Peyer's patch (tissue), 4 donors: Measurements from ENCODE around the gene GTF3C5. TPM values are rescaled to one million over a fixed set of nuclear protein-coding genes. Genes with fewer than 3 reads are reported as not detected.

Experiments used
- DNase-seq, 3 donors: peaks; one replicate each; pipeline ENCODE4 v3.0.0-alpha.2; 2017 to 2019
- H3K27ac ChIP-seq, 4 donors: fragments of 200-600 bp; sonication (generic); one replicate each; pipeline ENCODE4 v1.5.1; 2016 to 2019
- H3K27me3 ChIP-seq, 2 donors: fragments of 200-600 bp; sonication (generic); one replicate each; pipeline ENCODE4 v1.5.1; 2019
- H3K36me3 ChIP-seq, 3 donors: fragments of 200-600 bp; sonication (generic); one replicate each; pipeline ENCODE4 v1.5.1; 2016 to 2019
- H3K4me1 ChIP-seq, 4 donors: fragments of 200-600 bp; sonication (generic); one replicate each; pipeline ENCODE4 v1.5.1; 2016 to 2019
- H3K4me3 ChIP-seq, 4 donors: fragments of 200-600 bp; sonication (generic); 1 replicate in 3 of 4; 2 replicates in 1 of 4; pipeline ENCODE4 v1.5.1; 2016 to 2019; ENCODE audit warnings: mild to moderate bottlenecking in 1 of 4
- H3K9me3 ChIP-seq, 4 donors: fragments of 200-600 bp; sonication (generic); one replicate each; pipeline ENCODE4 v1.5.1; 2016 to 2019; ENCODE audit warnings: mild to moderate bottlenecking in 1 of 4
- POLR2A ChIP-seq, 2 donors: fragments of 450-650 bp; IDR thresholded peaks; one replicate each; pipeline ENCODE4 v1.5.1; 2017; ENCODE audit warnings: antibody characterized with exemption in 2 of 2, mild to moderate bottlenecking in 2 of 2, moderate library complexity in 2 of 2
- total RNA-seq, 4 donors: library from RNA; depleted of rRNA; stranded (reverse); fragments of >200 nt; gene quantifications; one replicate each; pipeline ENCODE4 v1.1.0, GENCODE V29; 2016
- TF ChIP-seq, protein P1 (sequence below), 6 experiments: fragments of 450-650 bp in 4 of 6; fragments of 200-600 bp in 2 of 6; sonication (generic) in 1 of 6; IDR thresholded peaks; one replicate each; pipeline ENCODE4 v1.5.1; 2017 to 2019; ENCODE audit warnings: antibody characterized with exemption in 6 of 6, mild to moderate bottlenecking in 3 of 6, moderate library complexity in 1 of 6

Gene GTF3C5
- total RNA-seq, 4 donors from 2014 or later = 63.7 to 103 (median 73.5) TPM

- H3K27me3 ChIP-seq = no peaks in the 10 kb centered on the region
- H3K4me1 ChIP-seq = no peaks in the 10 kb centered on the region
- no peak overlapping the region for H3K27ac ChIP-seq
- peak in 1 of 3 donors; percentile 42 for DNase-seq
- H3K36me3 ChIP-seq = no peaks in the 10 kb centered on the region
- no peaks in the 10 kb centered on the region for H3K9me3 ChIP-seq
- TF ChIP-seq, protein P1, sequence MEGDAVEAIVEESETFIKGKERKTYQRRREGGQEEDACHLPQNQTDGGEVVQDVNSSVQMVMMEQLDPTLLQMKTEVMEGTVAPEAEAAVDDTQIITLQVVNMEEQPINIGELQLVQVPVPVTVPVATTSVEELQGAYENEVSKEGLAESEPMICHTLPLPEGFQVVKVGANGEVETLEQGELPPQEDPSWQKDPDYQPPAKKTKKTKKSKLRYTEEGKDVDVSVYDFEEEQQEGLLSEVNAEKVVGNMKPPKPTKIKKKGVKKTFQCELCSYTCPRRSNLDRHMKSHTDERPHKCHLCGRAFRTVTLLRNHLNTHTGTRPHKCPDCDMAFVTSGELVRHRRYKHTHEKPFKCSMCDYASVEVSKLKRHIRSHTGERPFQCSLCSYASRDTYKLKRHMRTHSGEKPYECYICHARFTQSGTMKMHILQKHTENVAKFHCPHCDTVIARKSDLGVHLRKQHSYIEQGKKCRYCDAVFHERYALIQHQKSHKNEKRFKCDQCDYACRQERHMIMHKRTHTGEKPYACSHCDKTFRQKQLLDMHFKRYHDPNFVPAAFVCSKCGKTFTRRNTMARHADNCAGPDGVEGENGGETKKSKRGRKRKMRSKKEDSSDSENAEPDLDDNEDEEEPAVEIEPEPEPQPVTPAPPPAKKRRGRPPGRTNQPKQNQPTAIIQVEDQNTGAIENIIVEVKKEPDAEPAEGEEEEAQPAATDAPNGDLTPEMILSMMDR (IDR thresholded peaks at IDR 0.05) = no peak
- TF ChIP-seq POLR2A (IDR thresholded peaks at IDR 0.05) = no peak
- no peak overlapping the region for H3K4me3 ChIP-seq
Observed at GRCh38 chr9:133087429-133088145, 56.8 kb downstream of the GTF3C5 start.

DNA sequence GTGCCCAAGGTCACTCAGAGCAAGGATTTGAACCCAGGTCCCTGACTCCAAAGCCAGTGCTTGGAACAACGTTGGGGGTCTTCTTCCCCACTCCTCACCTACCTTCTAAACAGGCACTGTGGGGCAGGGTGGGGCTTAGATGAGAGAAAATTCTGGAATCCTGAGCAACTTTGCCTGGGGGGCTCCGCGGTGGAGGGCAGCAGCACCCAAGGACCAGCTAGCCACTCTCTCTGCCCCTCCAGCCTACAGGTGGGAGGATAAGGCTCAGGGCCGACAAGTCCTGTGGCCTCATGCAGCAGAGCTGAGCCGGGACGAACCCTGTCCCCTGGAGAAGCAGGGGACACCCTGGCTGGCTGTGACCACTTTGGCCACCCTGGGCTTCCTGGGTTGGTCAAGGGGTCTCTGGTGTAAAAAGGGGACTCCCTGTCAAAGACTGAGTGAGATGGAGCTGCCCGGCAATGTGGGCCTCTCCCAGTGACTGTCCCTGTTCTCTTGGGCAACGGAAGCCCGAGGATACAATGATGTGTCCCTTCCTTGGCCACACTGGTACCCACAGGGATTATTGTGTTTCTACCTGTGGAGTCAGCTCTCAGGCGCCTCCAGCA is 57.5 kb downstream of the GTF3C5 start:
- Histone ChIP-seq H3K36me3 (no peaks in the 10 kb centered on the region), H3K9me3 (no peaks in the 10 kb centered on the region), H3K4me3 (no peak overlapping the region), H3K27me3 (no peaks in the 10 kb centered on the region), H3K4me1 (no peaks in the 10 kb centered on the region), H3K27ac (no peak overlapping the region)
- TF ChIP-seq POLR2A (IDR thresholded peaks at IDR 0.05) = no peak
- TF ChIP-seq, protein P1 (IDR thresholded peaks at IDR 0.05) = no peak
- peak in 1 of 3 donors; percentile 43 for DNase-seq

DNA sequence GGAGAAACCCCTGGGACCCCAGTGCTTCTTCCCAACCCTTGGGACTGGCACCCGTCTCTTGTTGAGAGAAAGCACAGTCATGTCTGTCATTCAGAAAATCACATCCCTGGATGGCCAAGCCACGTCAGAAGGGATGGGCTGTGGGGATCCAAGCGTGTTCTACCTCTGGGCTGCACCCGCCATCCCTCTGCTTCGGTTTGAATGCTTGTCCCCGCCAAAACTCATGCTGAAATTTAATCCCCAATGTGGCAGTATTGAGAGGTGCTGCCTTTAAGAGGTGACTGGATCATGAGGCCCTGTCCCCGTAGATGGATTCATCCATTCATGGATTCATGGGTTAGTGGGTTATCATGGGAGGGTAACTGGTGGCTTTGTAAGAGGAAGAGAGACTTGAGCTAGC is 58.0 kb downstream of the GTF3C5 start:
- H3K4me1 ChIP-seq = no peaks in the 10 kb centered on the region
- H3K27ac ChIP-seq = no peak overlapping the region
- no peaks in the 10 kb centered on the region for H3K27me3 ChIP-seq
- no peak for DNase-seq
- no peaks in the 10 kb centered on the region for H3K9me3 ChIP-seq
- no peak overlapping the region for H3K4me3 ChIP-seq
- H3K36me3 ChIP-seq = no peaks in the 10 kb centered on the region
- no peak for TF ChIP-seq POLR2A (IDR thresholded peaks at IDR 0.05)
- TF ChIP-seq, protein P1 (IDR thresholded peaks at IDR 0.05) = no peak

GRCh38 chr9:133089271-133089671 is 58.5 kb downstream of the GTF3C5 start:
- H3K4me3 ChIP-seq = no peak overlapping the region
- DNase-seq = peak in 2 of 3 donors; percentile 45 to 47
- TF ChIP-seq, protein P1 (IDR thresholded peaks at IDR 0.05) = no peak
- no peak for TF ChIP-seq POLR2A (IDR thresholded peaks at IDR 0.05)
- no peaks in the 10 kb centered on the region for H3K9me3 ChIP-seq
- no peaks in the 10 kb centered on the region for H3K27me3 ChIP-seq
- no peaks in the 10 kb centered on the region for H3K4me1 ChIP-seq
- H3K36me3 ChIP-seq = no peaks in the 10 kb centered on the region
- H3K27ac ChIP-seq = no peak overlapping the region

DNA sequence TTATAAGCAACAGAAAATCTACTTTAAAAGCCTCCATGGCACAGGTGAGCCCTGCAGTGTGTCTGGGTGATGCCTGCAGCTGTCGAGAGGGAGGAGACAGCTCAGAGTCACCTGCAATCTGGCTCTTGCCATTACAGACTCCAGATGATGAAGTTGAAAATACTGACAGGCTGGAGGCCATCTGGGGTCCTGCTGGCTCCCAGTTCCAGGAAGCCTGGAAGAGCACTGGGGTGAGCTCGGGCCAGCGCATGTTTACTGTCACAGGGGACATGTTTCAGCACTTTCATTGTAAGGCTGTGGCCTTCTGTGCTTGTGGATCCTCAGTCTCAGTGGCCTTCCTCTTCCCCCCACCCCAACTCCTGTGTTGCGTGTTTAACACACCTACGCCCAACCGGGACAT is 59.4 kb downstream of the GTF3C5 start:
- Histone ChIP-seq H3K36me3 (no peaks in the 10 kb centered on the region), H3K27me3 (no peaks in the 10 kb centered on the region), H3K4me1 (no peaks in the 10 kb centered on the region), H3K4me3 (no peak overlapping the region), H3K27ac (no peak overlapping the region), H3K9me3 (no peaks in the 10 kb centered on the region)
- no peak for DNase-seq
- TF ChIP-seq, protein P1 (IDR thresholded peaks at IDR 0.05) = no peak
- TF ChIP-seq POLR2A (IDR thresholded peaks at IDR 0.05) = no peak
